ENCODE data around the gene SYT10. TPM values are rescaled to one million over a fixed set of nuclear protein-coding genes. Genes with fewer than 3 reads are reported as not detected.
"Not testable (repeated sequence)": the region's sequence is repeated elsewhere in the genome, so short reads cannot be mapped to it uniquely, and the experiment has no call there.

Gene SYT10
- total RNA-seq, 1 experiment from 2014 or later = not detected

DNA sequence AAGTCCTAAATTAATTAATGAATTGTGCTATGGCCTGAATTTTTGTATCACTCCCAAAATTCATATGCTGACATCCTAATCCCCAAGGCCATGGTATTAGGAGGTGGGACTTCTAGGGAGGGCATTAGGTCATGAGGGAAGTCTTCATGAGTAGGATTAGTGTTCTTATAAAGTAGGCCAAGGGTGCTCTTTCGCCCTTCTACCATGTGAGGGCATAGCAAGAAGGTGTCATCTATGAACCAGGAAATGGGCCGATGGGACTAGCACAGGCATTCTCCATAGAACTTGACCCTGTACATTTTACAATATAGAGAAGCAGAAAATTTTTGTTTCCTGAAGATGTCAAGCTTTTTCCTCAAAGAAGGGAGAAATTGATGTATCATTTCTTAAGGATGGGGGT lies 12.5 kb downstream of the SYT10 start:
- Mint-ChIP-seq H3K36me3 (ENCODE audit: insufficient read depth, unreplicated experiment) (no peaks in the 10 kb centered on the region), H3K27ac (ENCODE audit: low read depth, unreplicated experiment) (no peak overlapping the region), H3K4me1 (ENCODE audit: insufficient read depth, unreplicated experiment) (no peaks in the 10 kb centered on the region), H3K27me3 (ENCODE audit: insufficient read depth, unreplicated experiment) (peaks cover 23% of the 10 kb centered on the region), H3K9me3 (ENCODE audit: unreplicated experiment) (no peaks in the 10 kb centered on the region), H3K4me3 (ENCODE audit: unreplicated experiment) (no peak overlapping the region)
- intact Hi-C loops (cut with micrococcal nuclease) = no loop called here
- BruUV-seq (replicated peaks) = no TSS peak
- ChIA-PET CTCF (interaction anchor here (0.6 to 2.3 kb wide), 6 partner anchors 13 to 594 kb away, joined by 3 to 10 read pairs (median 4); no protein-coding TSS in a partner anchor), POLR2A (interaction anchor here (1.1 kb wide), 1 partner anchor 595 kb away, joined by 3 read pairs; the partner anchor contains the start of gene ALG10)
- DNase-seq (ENCODE audit: unreplicated experiment) = peak; percentile 54
- TF ChIP-seq, protein P1, sequence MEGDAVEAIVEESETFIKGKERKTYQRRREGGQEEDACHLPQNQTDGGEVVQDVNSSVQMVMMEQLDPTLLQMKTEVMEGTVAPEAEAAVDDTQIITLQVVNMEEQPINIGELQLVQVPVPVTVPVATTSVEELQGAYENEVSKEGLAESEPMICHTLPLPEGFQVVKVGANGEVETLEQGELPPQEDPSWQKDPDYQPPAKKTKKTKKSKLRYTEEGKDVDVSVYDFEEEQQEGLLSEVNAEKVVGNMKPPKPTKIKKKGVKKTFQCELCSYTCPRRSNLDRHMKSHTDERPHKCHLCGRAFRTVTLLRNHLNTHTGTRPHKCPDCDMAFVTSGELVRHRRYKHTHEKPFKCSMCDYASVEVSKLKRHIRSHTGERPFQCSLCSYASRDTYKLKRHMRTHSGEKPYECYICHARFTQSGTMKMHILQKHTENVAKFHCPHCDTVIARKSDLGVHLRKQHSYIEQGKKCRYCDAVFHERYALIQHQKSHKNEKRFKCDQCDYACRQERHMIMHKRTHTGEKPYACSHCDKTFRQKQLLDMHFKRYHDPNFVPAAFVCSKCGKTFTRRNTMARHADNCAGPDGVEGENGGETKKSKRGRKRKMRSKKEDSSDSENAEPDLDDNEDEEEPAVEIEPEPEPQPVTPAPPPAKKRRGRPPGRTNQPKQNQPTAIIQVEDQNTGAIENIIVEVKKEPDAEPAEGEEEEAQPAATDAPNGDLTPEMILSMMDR (IDR thresholded peaks at IDR 0.05; ENCODE audit: unreplicated experiment) = no peak

DNA sequence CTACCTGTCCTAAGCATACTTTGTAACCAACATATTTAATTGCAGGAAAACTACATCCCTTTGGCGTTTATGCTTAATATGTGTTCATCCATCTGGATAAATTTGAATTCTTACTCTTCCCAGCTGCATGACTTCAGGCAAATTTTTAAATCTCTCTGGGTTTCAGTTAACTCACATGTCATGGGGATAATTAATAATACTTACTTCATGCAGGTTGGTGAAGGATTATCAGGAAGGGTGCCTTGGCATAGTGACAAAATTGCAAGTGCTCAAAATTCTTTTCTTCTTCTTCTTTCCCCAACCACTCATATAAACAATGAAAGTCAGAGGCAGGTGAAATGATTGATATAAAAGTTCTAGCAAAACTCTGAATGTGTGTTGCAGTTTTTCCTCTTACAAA lies 15.9 kb downstream of the SYT10 start:
- no peak for DNase-seq (ENCODE audit: unreplicated experiment)
- H3K9me3 Mint-ChIP-seq (ENCODE audit: unreplicated experiment) = no peaks in the 10 kb centered on the region
- H3K4me3 Mint-ChIP-seq (ENCODE audit: unreplicated experiment) = no peak overlapping the region
- no peaks in the 10 kb centered on the region for H3K36me3 Mint-ChIP-seq (ENCODE audit: insufficient read depth, unreplicated experiment)
- ChIA-PET CTCF (no interaction called here), POLR2A (interaction anchor here (0.6 to 0.9 kb wide), 2 partner anchors 668 to 1058 kb away, joined by 3 read pairs; partner anchors contain the start of gene YARS2)
- TF ChIP-seq, protein P1 (IDR thresholded peaks at IDR 0.05; ENCODE audit: unreplicated experiment) = no peak
- peaks cover 14% of the 10 kb centered on the region for H3K27me3 Mint-ChIP-seq (ENCODE audit: insufficient read depth, unreplicated experiment)
- no peak overlapping the region for H3K27ac Mint-ChIP-seq (ENCODE audit: low read depth, unreplicated experiment)
- intact Hi-C loops (cut with micrococcal nuclease) = no loop called here
- no TSS peak for BruUV-seq (replicated peaks)
- H3K4me1 Mint-ChIP-seq (ENCODE audit: insufficient read depth, unreplicated experiment) = no peaks in the 10 kb centered on the region

DNA sequence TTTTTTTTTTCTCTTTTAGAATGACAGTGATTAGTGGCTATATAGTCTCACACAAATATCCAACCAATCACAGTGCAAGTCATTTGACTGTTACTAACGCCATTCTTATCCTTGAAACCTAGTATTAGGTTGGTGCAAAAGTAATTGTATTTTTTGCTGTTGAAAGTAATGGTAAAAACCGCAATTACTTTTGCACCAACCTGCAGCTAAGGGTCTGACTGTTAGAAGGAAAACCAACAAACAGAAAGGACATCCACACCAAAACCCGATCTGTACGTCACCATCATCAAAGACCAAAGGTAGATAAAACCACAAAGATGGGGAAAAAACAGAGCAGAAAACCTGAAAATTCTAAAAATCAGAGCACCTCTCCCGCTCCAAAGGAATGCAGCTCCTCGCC lies 27.2 kb downstream of the SYT10 start:
- CTCF ChIA-PET = interaction anchor here (0.7 kb wide), 1 partner anchor 47 kb away, joined by 3 read pairs; no protein-coding TSS in a partner anchor
- intact Hi-C loops (cut with micrococcal nuclease); H3K36me3 Mint-ChIP-seq (ENCODE audit: insufficient read depth, unreplicated experiment); H3K4me1 Mint-ChIP-seq (ENCODE audit: insufficient read depth, unreplicated experiment); H3K9me3 Mint-ChIP-seq (ENCODE audit: unreplicated experiment); DNase-seq (ENCODE audit: unreplicated experiment); BruUV-seq (replicated peaks); H3K4me3 Mint-ChIP-seq (ENCODE audit: unreplicated experiment); H3K27ac Mint-ChIP-seq (ENCODE audit: low read depth, unreplicated experiment); POLR2A ChIA-PET: not testable (repeated sequence)
- H3K27me3 Mint-ChIP-seq (ENCODE audit: insufficient read depth, unreplicated experiment) = peaks cover 36% of the 10 kb centered on the region

DNA sequence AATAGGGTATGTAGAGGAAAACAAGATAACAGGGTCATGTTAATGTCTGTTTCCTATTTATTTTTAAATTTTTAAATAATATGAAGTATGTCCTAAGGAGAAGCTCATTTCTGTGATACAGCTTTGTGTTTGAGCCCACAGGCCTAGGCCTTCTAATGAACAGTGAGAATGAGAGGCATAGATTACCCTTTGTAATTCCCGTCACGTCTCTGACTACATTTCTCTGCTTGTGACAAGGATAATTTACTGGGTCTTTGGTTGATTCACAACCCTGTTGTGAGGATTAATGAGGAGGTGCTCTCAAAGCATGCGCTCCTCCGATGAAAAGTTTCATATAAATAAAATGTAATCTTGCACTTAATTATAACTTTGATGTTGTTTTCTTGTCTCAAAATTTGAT lies 56.1 kb downstream of the SYT10 start:
- intact Hi-C loops (cut with micrococcal nuclease) = no loop called here
- BruUV-seq (replicated peaks) = no TSS peak
- Mint-ChIP-seq H3K27ac (ENCODE audit: low read depth, unreplicated experiment) (no peak overlapping the region), H3K9me3 (ENCODE audit: unreplicated experiment) (no peaks in the 10 kb centered on the region), H3K4me1 (ENCODE audit: insufficient read depth, unreplicated experiment) (no peaks in the 10 kb centered on the region), H3K36me3 (ENCODE audit: insufficient read depth, unreplicated experiment) (no peaks in the 10 kb centered on the region), H3K4me3 (ENCODE audit: unreplicated experiment) (no peak overlapping the region), H3K27me3 (ENCODE audit: insufficient read depth, unreplicated experiment) (peaks cover 24% of the 10 kb centered on the region)
- DNase-seq (ENCODE audit: unreplicated experiment) = no peak
- TF ChIP-seq, protein P1 (IDR thresholded peaks at IDR 0.05; ENCODE audit: unreplicated experiment) = no peak
- POLR2A ChIA-PET = no interaction called here
- CTCF ChIA-PET = no interaction called here

DNA sequence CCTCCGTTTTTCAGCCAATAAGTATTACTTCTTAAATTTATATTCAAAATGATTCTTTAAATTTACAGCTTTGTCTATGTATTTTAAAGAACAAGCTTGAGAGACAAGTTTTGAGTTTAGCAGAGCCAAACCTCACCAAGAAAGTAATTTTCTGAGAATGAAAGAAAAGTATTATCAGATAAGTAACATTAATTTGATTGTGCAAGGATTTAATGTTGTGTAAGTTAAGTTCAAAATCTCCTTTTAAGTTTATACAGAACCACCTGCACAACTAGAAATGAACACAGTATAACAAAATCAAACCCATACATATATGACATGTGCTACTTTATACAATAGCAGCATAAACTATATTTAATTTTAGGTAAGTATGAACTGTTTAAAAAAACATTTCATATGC lies 63.5 kb downstream of the SYT10 start:
- no TSS peak for BruUV-seq (replicated peaks)
- no peaks in the 10 kb centered on the region for H3K9me3 Mint-ChIP-seq (ENCODE audit: unreplicated experiment)
- no peaks in the 10 kb centered on the region for H3K4me1 Mint-ChIP-seq (ENCODE audit: insufficient read depth, unreplicated experiment)

More for the DNA sequence above, 63.5 kb downstream of the SYT10 start:
- Mint-ChIP-seq H3K27me3 (ENCODE audit: insufficient read depth, unreplicated experiment) (peaks cover 11% of the 10 kb centered on the region), H3K27ac (ENCODE audit: low read depth, unreplicated experiment) (no peak overlapping the region), H3K36me3 (ENCODE audit: insufficient read depth, unreplicated experiment) (no peaks in the 10 kb centered on the region), H3K4me3 (ENCODE audit: unreplicated experiment) (no peak overlapping the region)
- intact Hi-C loops (cut with micrococcal nuclease) = no loop called here
- ChIA-PET CTCF (no interaction called here), POLR2A (no interaction called here)
- TF ChIP-seq, protein P1 (IDR thresholded peaks at IDR 0.05; ENCODE audit: unreplicated experiment) = no peak
- no peak for DNase-seq (ENCODE audit: unreplicated experiment)

Data from MCF 10A (cell line).